Nephron (organoid): Measurements from ENCODE around the gene EEPD1.

ENCODE experiments used
- H3K27ac Mint-ChIP-seq, 3 experiments: 2 replicates each; pipeline ENCODE4 v1.8.0; 2020; ENCODE audit warnings: mixed read lengths in 3 of 3, mild to moderate bottlenecking in 2 of 3, moderate library complexity in 1 of 3
- H3K27me3 Mint-ChIP-seq: 2 replicates; pipeline ENCODE4 v1.8.0; 2021; ENCODE audit warnings: low read depth, mild to moderate bottlenecking, moderate library complexity, mixed read lengths
- H3K36me3 Mint-ChIP-seq: 2 replicates; pipeline ENCODE4 v1.8.0; 2020; ENCODE audit warnings: low read depth, mixed read lengths
- H3K4me1 Mint-ChIP-seq: 2 replicates; pipeline ENCODE4 v1.8.0; 2020; ENCODE audit warnings: mixed read lengths
- H3K4me3 Mint-ChIP-seq, 3 experiments: 2 replicates each; pipeline ENCODE4 v1.8.0; 2020; ENCODE audit warnings: mild to moderate bottlenecking in 3 of 3, mixed read lengths in 3 of 3, moderate library complexity in 2 of 3
- H3K9me3 Mint-ChIP-seq: 2 replicates; pipeline ENCODE4 v1.8.0; 2020; ENCODE audit warnings: mixed read lengths
- TF ChIP-seq, protein P1 (sequence below), 3 experiments: fragments of 200-600 bp; sonication (generic); IDR thresholded peaks; one replicate each; pipeline ENCODE4 v1.5.0; 2021; ENCODE audit warnings: antibody characterized with exemption in 3 of 3; ENCODE audit not compliant: unreplicated experiment in 3 of 3

EEPD1 gene

DNA sequence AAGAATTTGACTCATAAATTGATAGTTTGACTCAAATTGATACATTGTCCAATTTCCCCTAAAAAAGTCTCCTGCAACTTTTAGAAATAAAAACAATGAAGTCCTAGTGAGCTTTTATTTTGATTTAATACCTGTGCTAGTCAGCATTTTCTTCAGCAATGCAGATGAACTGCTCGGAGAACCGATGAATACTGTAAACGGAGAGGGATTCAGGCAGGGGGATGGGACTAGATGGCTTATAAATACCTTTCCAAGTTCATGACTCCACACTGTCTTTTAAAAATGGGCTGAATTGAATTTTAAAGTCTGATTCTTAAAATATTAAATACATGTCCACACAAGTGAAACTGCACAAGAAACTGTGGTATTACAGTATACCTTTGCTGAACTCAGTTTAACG, 12.7 kb downstream of the EEPD1 start:
- TF ChIP-seq, protein P1, sequence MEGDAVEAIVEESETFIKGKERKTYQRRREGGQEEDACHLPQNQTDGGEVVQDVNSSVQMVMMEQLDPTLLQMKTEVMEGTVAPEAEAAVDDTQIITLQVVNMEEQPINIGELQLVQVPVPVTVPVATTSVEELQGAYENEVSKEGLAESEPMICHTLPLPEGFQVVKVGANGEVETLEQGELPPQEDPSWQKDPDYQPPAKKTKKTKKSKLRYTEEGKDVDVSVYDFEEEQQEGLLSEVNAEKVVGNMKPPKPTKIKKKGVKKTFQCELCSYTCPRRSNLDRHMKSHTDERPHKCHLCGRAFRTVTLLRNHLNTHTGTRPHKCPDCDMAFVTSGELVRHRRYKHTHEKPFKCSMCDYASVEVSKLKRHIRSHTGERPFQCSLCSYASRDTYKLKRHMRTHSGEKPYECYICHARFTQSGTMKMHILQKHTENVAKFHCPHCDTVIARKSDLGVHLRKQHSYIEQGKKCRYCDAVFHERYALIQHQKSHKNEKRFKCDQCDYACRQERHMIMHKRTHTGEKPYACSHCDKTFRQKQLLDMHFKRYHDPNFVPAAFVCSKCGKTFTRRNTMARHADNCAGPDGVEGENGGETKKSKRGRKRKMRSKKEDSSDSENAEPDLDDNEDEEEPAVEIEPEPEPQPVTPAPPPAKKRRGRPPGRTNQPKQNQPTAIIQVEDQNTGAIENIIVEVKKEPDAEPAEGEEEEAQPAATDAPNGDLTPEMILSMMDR (IDR thresholded peaks at IDR 0.05; ENCODE audit: unreplicated experiment in 3 of 3), result no peak
- Mint-ChIP-seq H3K36me3 (peaks cover 4% of the 10 kb centered on the region), H3K4me3 (no peak overlapping the region), H3K4me1 (peaks cover 36% of the 10 kb centered on the region), H3K9me3 (no peaks in the 10 kb centered on the region), H3K27ac (peak overlapping the region in 2 of 3 experiments; percentile 51 to 79), H3K27me3 (no peaks in the 10 kb centered on the region)

DNA sequence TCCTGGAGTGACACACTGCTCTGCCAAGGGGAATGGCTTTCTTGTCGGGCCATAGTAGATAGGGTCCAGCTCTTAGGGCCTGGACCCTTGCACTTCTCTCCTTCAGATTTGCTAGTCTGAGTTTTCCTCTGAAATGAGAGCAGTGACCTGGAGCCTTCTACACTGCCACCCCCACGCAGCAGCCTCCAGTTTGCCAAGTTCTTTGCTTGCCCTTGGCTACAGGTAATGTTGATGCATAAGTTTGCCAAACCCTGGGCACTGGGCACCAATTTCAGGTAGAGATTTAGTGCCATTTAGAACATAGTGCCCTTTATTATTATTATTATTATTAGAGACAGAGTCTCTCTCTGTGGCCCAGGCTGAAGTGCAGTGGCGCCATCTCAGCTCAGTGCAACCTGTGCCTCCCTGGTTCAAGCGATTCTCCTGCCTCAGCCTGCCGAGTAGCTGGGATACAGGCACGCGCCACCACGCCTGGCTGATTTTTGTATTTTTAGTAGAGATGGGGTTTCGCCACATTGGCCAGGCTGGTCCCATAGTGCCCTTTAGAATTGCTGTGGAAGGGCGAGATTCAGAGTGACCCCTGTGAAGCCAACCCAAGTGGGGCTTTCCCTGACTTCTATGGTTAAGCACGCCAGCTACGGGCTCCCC, 14.5 kb downstream of the EEPD1 start:
- Mint-ChIP-seq H3K4me1 (peaks cover 29% of the 10 kb centered on the region), H3K36me3 (peaks cover 4% of the 10 kb centered on the region), H3K27ac (no peak overlapping the region), H3K27me3 (no peaks in the 10 kb centered on the region), H3K4me3 (no peak overlapping the region), H3K9me3 (no peaks in the 10 kb centered on the region)
- TF ChIP-seq, protein P1 (IDR thresholded peaks at IDR 0.05; ENCODE audit: unreplicated experiment in 3 of 3), result no peak

DNA sequence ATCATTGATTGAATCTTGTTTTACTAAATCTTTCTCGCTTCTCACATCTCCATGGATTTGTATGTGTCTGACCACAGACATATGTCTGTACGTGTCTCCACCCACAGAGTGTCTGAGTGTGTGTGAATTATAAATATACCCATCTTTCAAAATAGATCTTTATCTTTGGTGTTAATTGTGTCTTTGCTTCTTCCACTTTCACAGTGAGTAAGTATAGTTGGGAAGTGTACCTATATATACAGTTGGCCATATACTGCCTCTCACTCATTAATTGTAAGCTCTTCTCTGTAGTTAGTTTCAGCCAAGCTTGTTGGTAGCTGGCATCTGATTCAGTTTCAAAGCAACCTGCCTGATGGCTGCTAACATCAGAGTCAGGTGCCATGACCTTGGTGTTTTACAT, 18.4 kb downstream of the EEPD1 start:
- Mint-ChIP-seq H3K27me3 (peaks cover 3% of the 10 kb centered on the region), H3K4me1 (peaks cover 18% of the 10 kb centered on the region), H3K4me3 (no peak overlapping the region), H3K36me3 (peaks cover 9% of the 10 kb centered on the region), H3K9me3 (no peaks in the 10 kb centered on the region), H3K27ac (no peak overlapping the region)
- TF ChIP-seq, protein P1 (IDR thresholded peaks at IDR 0.05; ENCODE audit: unreplicated experiment in 3 of 3), result no peak

DNA sequence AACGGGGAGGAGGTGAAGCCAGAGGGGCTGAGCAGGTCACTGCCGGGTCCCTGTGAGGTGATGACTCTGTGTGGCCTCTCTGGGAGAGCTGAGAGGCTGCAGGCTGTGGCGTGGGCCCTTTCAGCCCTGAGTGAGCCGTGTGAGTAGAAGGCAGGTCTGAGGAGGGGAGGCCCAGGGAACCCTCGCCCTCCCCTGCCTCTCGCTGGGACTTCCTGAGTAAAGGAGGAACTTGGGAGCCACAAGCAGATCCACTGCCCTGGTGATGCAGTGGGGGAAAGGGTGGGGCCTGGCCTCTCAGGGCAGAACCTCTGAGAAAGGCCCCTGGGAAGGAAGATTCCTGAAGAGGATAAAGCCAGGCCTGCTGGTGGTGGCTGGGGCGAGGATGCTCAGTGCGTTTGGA, 22.8 kb downstream of the EEPD1 start:
- H3K4me3 Mint-ChIP-seq, result no peak overlapping the region
- TF ChIP-seq, protein P1 (IDR thresholded peaks at IDR 0.05; ENCODE audit: unreplicated experiment in 3 of 3), result no peak
- peaks cover 5% of the 10 kb centered on the region for H3K36me3 Mint-ChIP-seq
- H3K9me3 Mint-ChIP-seq, result no peaks in the 10 kb centered on the region
- peaks cover 3% of the 10 kb centered on the region for H3K27me3 Mint-ChIP-seq
- H3K27ac Mint-ChIP-seq, result peak overlapping the region in 1 of 3 experiments; percentile 35
- H3K4me1 Mint-ChIP-seq, result peaks cover 42% of the 10 kb centered on the region

DNA sequence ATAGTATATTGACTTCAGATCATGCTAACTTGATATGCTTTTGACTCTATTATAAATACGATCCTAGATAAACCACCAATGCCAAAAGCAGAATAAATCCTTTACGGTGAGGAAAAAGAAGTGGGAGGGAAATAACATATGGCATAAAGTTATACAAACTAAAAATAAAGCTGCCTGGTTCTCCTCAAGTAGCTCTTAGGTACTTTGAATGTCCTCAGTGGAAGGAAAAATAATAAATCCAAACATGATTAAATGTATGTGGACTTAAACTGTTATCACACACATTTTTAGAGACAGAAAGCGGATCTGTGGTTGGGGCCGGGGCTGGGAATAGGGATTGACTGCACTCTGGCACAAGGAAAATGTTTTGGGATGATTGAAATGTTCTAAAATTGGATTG, 23.6 kb downstream of the EEPD1 start:
- H3K4me1 Mint-ChIP-seq, result peaks cover 44% of the 10 kb centered on the region
- peaks cover 5% of the 10 kb centered on the region for H3K36me3 Mint-ChIP-seq
- TF ChIP-seq, protein P1 (IDR thresholded peaks at IDR 0.05; ENCODE audit: unreplicated experiment in 3 of 3), result no peak
- no peak overlapping the region for H3K4me3 Mint-ChIP-seq
- H3K9me3 Mint-ChIP-seq, result no peaks in the 10 kb centered on the region
- peak overlapping the region in 2 of 3 experiments; percentile 35 to 38 for H3K27ac Mint-ChIP-seq
- peaks cover 3% of the 10 kb centered on the region for H3K27me3 Mint-ChIP-seq

DNA sequence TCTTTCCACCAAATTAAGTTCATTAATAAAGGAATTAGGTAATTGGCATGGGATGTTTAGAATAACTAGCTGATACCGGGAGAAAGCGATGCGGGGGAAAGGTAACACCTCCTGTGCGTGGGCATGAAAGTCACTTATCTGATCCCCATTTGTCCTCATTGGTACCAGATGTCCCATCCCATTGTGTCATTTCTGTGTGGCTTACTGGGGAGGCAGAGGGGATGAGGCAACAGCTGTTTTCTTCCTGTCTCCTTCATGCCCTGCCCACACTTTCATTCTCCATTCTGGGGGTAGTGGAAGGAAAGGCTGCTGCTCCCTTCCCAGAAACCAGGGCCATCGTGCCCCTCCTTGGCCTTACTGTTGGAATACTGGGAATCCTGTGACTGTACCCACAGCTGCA, 27.1 kb downstream of the EEPD1 start:
- H3K4me1 Mint-ChIP-seq, result peaks cover 48% of the 10 kb centered on the region
- no peaks in the 10 kb centered on the region for H3K9me3 Mint-ChIP-seq
- TF ChIP-seq, protein P1 (IDR thresholded peaks at IDR 0.05; ENCODE audit: unreplicated experiment in 3 of 3), result no peak
- H3K36me3 Mint-ChIP-seq, result no peaks in the 10 kb centered on the region
- H3K27me3 Mint-ChIP-seq, result no peaks in the 10 kb centered on the region
- H3K4me3 Mint-ChIP-seq, result no peak overlapping the region
- H3K27ac Mint-ChIP-seq, result no peak overlapping the region
